ENCODE measurements around the gene MYL6.

MYL6 gene

DNA sequence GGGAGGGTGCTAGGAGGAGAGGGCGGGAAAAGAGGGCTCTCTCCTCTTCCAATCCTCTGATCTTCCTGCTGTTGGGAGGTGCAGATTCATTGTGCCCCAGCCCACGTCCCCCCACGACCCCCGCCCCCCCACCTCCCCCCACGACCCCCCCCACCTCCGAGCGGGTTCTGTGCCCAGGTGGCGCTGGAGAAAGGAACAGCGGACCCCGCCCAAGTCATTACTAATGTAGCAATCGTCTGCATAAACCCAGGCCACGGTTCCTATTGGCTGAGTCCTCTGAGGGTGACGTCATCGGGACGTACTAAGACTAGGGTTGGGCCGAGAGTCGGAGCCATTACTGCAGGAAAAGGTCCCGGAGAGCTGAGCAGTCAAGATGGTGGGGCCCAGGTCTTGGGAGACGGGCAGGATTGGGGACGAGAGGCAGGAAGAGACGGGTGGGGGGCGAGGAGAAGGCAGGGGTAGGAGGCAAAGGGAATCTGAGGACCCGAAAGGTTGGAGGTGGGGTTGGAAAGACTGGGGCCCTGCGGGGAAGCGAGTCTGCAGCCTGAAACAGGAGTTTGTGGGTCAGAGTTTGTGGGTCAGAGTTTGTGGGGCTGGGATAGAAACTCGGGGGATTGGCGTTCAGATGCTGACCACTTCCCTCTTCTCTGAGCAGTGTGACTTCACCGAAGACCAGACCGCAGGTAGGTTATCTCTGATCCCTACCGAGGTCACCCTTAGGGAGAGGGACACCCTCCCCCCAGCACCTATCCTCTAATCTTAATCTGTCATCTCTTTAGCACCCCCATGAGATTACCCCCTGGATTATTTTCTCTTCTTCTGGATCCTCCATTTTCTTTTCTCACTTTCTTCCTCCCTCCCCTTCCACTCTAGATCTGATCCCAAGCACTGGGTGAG, at the start of gene MYL6:
TSS of gene MYL6 (plus strand) at position 331 of the 897 bp plus-strand sequence. CDS start at position 374, 43 bp downstream.
- H3K4me3 ChIP-seq (ENCODE audit: low read length) = peak within 1 kb of the TSS; percentile 69
- H3K9me3 ChIP-seq (replicated peaks; ENCODE audit: insufficient read depth, low read length) = no peaks in the 10 kb centered on the region
- TF ChIP-seq, protein P1, sequence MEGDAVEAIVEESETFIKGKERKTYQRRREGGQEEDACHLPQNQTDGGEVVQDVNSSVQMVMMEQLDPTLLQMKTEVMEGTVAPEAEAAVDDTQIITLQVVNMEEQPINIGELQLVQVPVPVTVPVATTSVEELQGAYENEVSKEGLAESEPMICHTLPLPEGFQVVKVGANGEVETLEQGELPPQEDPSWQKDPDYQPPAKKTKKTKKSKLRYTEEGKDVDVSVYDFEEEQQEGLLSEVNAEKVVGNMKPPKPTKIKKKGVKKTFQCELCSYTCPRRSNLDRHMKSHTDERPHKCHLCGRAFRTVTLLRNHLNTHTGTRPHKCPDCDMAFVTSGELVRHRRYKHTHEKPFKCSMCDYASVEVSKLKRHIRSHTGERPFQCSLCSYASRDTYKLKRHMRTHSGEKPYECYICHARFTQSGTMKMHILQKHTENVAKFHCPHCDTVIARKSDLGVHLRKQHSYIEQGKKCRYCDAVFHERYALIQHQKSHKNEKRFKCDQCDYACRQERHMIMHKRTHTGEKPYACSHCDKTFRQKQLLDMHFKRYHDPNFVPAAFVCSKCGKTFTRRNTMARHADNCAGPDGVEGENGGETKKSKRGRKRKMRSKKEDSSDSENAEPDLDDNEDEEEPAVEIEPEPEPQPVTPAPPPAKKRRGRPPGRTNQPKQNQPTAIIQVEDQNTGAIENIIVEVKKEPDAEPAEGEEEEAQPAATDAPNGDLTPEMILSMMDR (IDR thresholded peaks at IDR 0.05; ENCODE audit: low read length) = no peak
- TF ChIP-seq EZH2phosphoT487 (IDR thresholded peaks at IDR 0.05; ENCODE audit: low read length) = no peak
- no peak for TF ChIP-seq EZH2 (optimal IDR thresholded peaks at IDR 0.05; ENCODE audit: low read depth, low read length)
- peaks cover 3% of the 10 kb centered on the region; the same call in 1 of the 2 replicates for H4K20me1 ChIP-seq (ENCODE audit: insufficient read depth, low read length)
- H3F3A ChIP-seq (ENCODE audit: insufficient read depth, low read length) = peaks cover 41% of the 10 kb centered on the region
- peak within 1 kb of the TSS; percentile 86 for H3K27ac ChIP-seq (ENCODE audit: low read length)
- H3K9ac ChIP-seq (ENCODE audit: low read length) = peak within 1 kb of the TSS; percentile 90
- peaks cover 21% of the 10 kb centered on the region for H3K4me1 ChIP-seq (ENCODE audit: low read length)
- peak within 1 kb of the TSS; percentile 78 for H2AFZ ChIP-seq (ENCODE audit: low read length)
- no peaks in the 10 kb centered on the region for H3K27me3 ChIP-seq (replicated peaks; ENCODE audit: insufficient read depth, low read length)
- H3K9me2 ChIP-seq (replicated peaks; ENCODE audit: insufficient read depth, low read length) = no peaks in the 10 kb centered on the region
- peak; percentile 99 for DNase-seq
- peaks cover 53% of the 10 kb centered on the region for H3K79me2 ChIP-seq (ENCODE audit: low read length)
- H3K36me3 ChIP-seq (replicated peaks; ENCODE audit: insufficient read depth, low read length) = peaks cover 9% of the 10 kb centered on the region; the same call in 1 of the 2 replicates
- peak within 1 kb of the TSS; percentile 93 for H3K4me2 ChIP-seq (ENCODE audit: low read depth, low read length)

DNA sequence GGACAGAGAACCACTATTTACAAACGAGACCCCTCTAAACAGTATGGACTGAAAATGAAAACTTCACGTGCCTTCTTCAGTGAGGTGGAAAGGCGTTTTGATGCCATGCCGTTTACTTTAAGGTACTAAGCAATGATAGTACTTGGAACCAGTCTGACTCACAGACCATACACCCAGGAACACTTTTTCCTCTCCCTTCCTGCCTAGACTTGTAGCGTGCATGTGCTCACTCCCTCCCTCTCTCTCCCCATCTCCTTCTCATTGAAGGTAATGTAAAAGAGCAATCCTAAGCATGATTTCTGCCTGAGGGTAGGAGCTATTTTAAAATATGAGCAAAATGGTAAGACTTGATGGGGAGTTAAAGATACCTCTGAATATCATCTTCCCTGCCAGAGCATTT, 47.6 kb upstream of the MYL6 start:
- Histone ChIP-seq H3K36me3 (replicated peaks; ENCODE audit: insufficient read depth, low read length) (peaks cover 38% of the 10 kb centered on the region), H3K9me3 (replicated peaks; ENCODE audit: insufficient read depth, low read length) (no peaks in the 10 kb centered on the region), H3K9ac (ENCODE audit: low read length) (no peak overlapping the region), H3K9me2 (replicated peaks; ENCODE audit: insufficient read depth, low read length) (no peaks in the 10 kb centered on the region), H3K27ac (ENCODE audit: low read length) (no peak overlapping the region), H3K27me3 (replicated peaks; ENCODE audit: insufficient read depth, low read length) (no peaks in the 10 kb centered on the region), H3K4me3 (ENCODE audit: low read length) (no peak overlapping the region), H3F3A (ENCODE audit: insufficient read depth, low read length) (peaks cover 37% of the 10 kb centered on the region), H3K4me2 (ENCODE audit: low read depth, low read length) (no peak overlapping the region), H3K79me2 (ENCODE audit: low read length) (peaks cover 30% of the 10 kb centered on the region), H2AFZ (ENCODE audit: low read length) (no peak overlapping the region), H4K20me1 (ENCODE audit: insufficient read depth, low read length) (peaks cover 6% of the 10 kb centered on the region; the same call in 1 of the 2 replicates), H3K4me1 (ENCODE audit: low read length) (peaks cover 3% of the 10 kb centered on the region)
- DNase-seq = no peak
- TF ChIP-seq, protein P1 (IDR thresholded peaks at IDR 0.05; ENCODE audit: low read length) = no peak
- no peak for TF ChIP-seq EZH2phosphoT487 (IDR thresholded peaks at IDR 0.05; ENCODE audit: low read length)
- TF ChIP-seq EZH2 (optimal IDR thresholded peaks at IDR 0.05; ENCODE audit: low read depth, low read length) = no peak

DNA sequence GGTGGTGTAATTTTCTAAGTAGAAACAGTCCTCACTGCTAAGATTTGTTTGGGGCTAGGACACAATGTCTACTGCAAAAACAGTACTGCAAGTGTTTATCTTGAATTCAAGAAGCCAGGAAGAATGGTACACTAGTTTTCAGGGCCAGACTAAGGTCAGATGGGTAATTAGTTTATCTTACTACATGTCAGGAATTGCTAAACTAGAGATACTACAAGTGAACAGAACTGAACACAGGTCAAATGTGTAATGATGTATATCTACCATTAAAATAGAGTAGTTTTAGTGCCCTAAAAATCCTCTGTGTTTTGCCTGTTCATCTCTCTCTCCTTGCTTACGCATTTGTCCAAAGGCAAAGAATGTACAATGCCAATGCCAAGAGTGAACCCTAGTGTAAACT, 44.1 kb upstream of the MYL6 start:
- Histone ChIP-seq H3K79me2 (ENCODE audit: low read length) (peaks cover 17% of the 10 kb centered on the region), H3K27me3 (replicated peaks; ENCODE audit: insufficient read depth, low read length) (no peaks in the 10 kb centered on the region), H3K9ac (ENCODE audit: low read length) (no peak overlapping the region), H3K9me2 (replicated peaks; ENCODE audit: insufficient read depth, low read length) (no peaks in the 10 kb centered on the region), H2AFZ (ENCODE audit: low read length) (no peak overlapping the region), H3F3A (ENCODE audit: insufficient read depth, low read length) (peaks cover 64% of the 10 kb centered on the region), H3K27ac (ENCODE audit: low read length) (no peak overlapping the region), H3K36me3 (replicated peaks; ENCODE audit: insufficient read depth, low read length) (peaks cover 23% of the 10 kb centered on the region; the same call in 1 of the 2 replicates), H3K4me2 (ENCODE audit: low read depth, low read length) (no peak overlapping the region), H4K20me1 (ENCODE audit: insufficient read depth, low read length) (no peaks in the 10 kb centered on the region), H3K4me1 (ENCODE audit: low read length) (peaks cover 3% of the 10 kb centered on the region; the same call in 1 of the 2 replicates), H3K4me3 (ENCODE audit: low read length) (no peak overlapping the region), H3K9me3 (replicated peaks; ENCODE audit: insufficient read depth, low read length) (no peaks in the 10 kb centered on the region)
- no peak for DNase-seq
- TF ChIP-seq, protein P1 (IDR thresholded peaks at IDR 0.05; ENCODE audit: low read length) = no peak
- no peak for TF ChIP-seq EZH2phosphoT487 (IDR thresholded peaks at IDR 0.05; ENCODE audit: low read length)
- TF ChIP-seq EZH2 (optimal IDR thresholded peaks at IDR 0.05; ENCODE audit: low read depth, low read length) = no peak
